Calu3 (cell line): Measurements from ENCODE around the gene OPCML. TPM values are rescaled to one million over a fixed set of nuclear protein-coding genes. Genes with fewer than 3 reads are reported as not detected.

ENCODE experiments used
- BruUV-seq: library from RNA; stranded (reverse); fragments of 400-500 nt; replicated peaks from 2 replicates; lab custom pipeline; 2021; lab: Mats Ljungman, UMichigan
- CTCF ChIA-PET: fragments of 300-600 bp; sonication (Branson Sonifier 250); formaldehyde crosslinking; loops from one replicate; lab custom pipeline; 2022; ENCODE audit warnings: antibody characterized with exemption; lab: Charles Lee
- DNase-seq: peaks from one replicate; pipeline ENCODE4 v3.0.0; 2022
- H3K27ac Mint-ChIP-seq: one replicate; pipeline ENCODE4 v1.8.0; 2022; ENCODE audit warnings: mixed read lengths; ENCODE audit not compliant: unreplicated experiment
- H3K27me3 Mint-ChIP-seq: one replicate; pipeline ENCODE4 v1.8.0; 2022; ENCODE audit warnings: mixed read lengths; ENCODE audit not compliant: unreplicated experiment
- H3K36me3 Mint-ChIP-seq: one replicate; pipeline ENCODE4 v1.8.0; 2022; ENCODE audit warnings: mild to moderate bottlenecking, moderate library complexity, mixed read lengths; ENCODE audit not compliant: insufficient read depth, unreplicated experiment
- H3K4me1 Mint-ChIP-seq: one replicate; pipeline ENCODE4 v1.8.0; 2022; ENCODE audit warnings: mild to moderate bottlenecking, low read depth, mixed read lengths; ENCODE audit not compliant: unreplicated experiment
- H3K4me3 Mint-ChIP-seq: one replicate; pipeline ENCODE4 v1.8.0; 2022; ENCODE audit warnings: mild to moderate bottlenecking, low read depth, moderate library complexity, mixed read lengths; ENCODE audit not compliant: unreplicated experiment
- H3K9me3 Mint-ChIP-seq: one replicate; pipeline ENCODE4 v1.8.0; 2022; ENCODE audit warnings: low read depth, mixed read lengths; ENCODE audit not compliant: unreplicated experiment
- CTCF ChIP-seq: fragments of 200-600 bp; IDR thresholded peaks from one replicate; pipeline ENCODE4 v1.8.0; 2022; ENCODE audit warnings: antibody characterized with exemption; ENCODE audit not compliant: unreplicated experiment
- intact Hi-C: fragments of 100-400 bp; cut with micrococcal nuclease; formaldehyde crosslinking; loops from one replicate; pipeline ENCODE4 v1.10.0; 2022; ENCODE audit not compliant: unreplicated experiment
- total RNA-seq: library from RNA; stranded (reverse); gene quantifications from 2 replicates; pipeline ENCODE4 v1.2.3, GENCODE V29; 2022

Gene OPCML
- total RNA-seq, 1 experiment from 2014 or later, result not detected

GRCh38 chr11:132457445-132457844 lies 1074.9 kb downstream of the OPCML start:
- Mint-ChIP-seq H3K27me3 (no peaks in the 10 kb centered on the region), H3K4me1 (no peaks in the 10 kb centered on the region), H3K9me3 (peaks cover 16% of the 10 kb centered on the region), H3K4me3 (no peak overlapping the region), H3K36me3 (no peaks in the 10 kb centered on the region), H3K27ac (no peak overlapping the region)
- no peak for TF ChIP-seq CTCF
- no peak for DNase-seq
- no TSS peak for BruUV-seq
- CTCF ChIA-PET, result no interaction called here
- intact Hi-C loops, result no loop called here

- DNase-seq, result no peak
- H3K36me3 Mint-ChIP-seq, result no peaks in the 10 kb centered on the region
- BruUV-seq, result no TSS peak
- H3K9me3 Mint-ChIP-seq, result peaks cover 18% of the 10 kb centered on the region
- no peak overlapping the region for H3K27ac Mint-ChIP-seq
- CTCF ChIA-PET, result no interaction called here
- H3K27me3 Mint-ChIP-seq, result no peaks in the 10 kb centered on the region
- H3K4me3 Mint-ChIP-seq, result no peak overlapping the region
- H3K4me1 Mint-ChIP-seq, result no peaks in the 10 kb centered on the region
- no peak for TF ChIP-seq CTCF
- intact Hi-C loops, result no loop called here
Measured at GRCh38 chr11:132456751-132457328, 1075.5 kb downstream of the OPCML start.

GRCh38 chr11:132455044-132455443 lies 1077.3 kb downstream of the OPCML start:
- H3K4me1 Mint-ChIP-seq, result no peaks in the 10 kb centered on the region
- no peaks in the 10 kb centered on the region for H3K36me3 Mint-ChIP-seq
- no peak overlapping the region for H3K27ac Mint-ChIP-seq
- no peak for DNase-seq
- H3K9me3 Mint-ChIP-seq, result peaks cover 15% of the 10 kb centered on the region
- no TSS peak for BruUV-seq
- intact Hi-C loops, result no loop called here
- TF ChIP-seq CTCF, result no peak
- CTCF ChIA-PET, result no interaction called here
- H3K27me3 Mint-ChIP-seq, result no peaks in the 10 kb centered on the region
- no peak overlapping the region for H3K4me3 Mint-ChIP-seq

GRCh38 chr11:132453406-132453805 lies 1078.9 kb downstream of the OPCML start:
- Mint-ChIP-seq H3K9me3 (peaks cover 15% of the 10 kb centered on the region), H3K27ac (no peak overlapping the region), H3K36me3 (no peaks in the 10 kb centered on the region), H3K27me3 (no peaks in the 10 kb centered on the region), H3K4me3 (no peak overlapping the region), H3K4me1 (no peaks in the 10 kb centered on the region)
- no TSS peak for BruUV-seq
- intact Hi-C loops, result no loop called here
- TF ChIP-seq CTCF, result no peak
- DNase-seq, result no peak
- CTCF ChIA-PET, result no interaction called here
